HG02981 (cell line): ENCODE measurements around the gene CFAP65.

Experiments used
- ATAC-seq: cut with Tn5 transposase; IDR thresholded peaks from one replicate; pipeline ENCODE4 v1.9.1; 2021; ENCODE audit warnings: mild to moderate bottlenecking, moderate library complexity; ENCODE audit not compliant: unreplicated experiment

CFAP65 gene

DNA sequence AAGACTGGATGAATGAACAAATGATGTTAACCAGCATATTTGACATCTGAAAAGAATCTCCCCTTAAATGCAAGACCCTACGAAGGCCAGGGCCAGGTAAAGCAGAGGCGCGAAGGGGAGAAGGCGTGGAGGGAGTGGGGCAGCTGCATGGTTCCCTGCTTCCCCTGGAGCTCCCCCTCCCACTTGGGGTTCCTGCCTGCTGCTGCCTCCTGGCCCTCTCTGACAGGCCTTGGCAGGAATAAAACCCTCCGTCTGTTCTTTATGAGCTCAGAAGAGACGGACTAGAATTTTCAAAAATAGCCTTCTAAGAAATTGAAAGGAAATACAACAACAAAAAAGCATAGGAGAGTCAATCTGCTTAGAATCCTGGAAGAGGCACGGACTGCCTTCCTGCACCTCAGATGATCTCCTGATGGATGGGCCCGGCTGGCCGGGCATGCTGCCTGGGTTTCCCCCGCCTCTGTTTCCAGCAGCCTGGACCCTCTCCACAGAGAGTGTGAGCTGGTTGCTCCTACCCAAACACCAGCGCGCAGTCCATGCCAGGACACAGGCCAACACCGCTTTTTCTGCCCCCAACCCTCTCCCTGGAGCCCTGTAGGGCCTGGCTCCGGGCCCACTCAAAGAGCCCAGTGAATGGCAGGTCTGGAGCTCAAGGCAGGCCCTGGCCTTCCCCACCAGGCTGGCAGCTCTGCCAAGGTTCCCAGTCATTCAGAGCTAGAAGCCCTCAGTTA is 23.9 kb downstream of the CFAP65 start:
- no peak for ATAC-seq

DNA sequence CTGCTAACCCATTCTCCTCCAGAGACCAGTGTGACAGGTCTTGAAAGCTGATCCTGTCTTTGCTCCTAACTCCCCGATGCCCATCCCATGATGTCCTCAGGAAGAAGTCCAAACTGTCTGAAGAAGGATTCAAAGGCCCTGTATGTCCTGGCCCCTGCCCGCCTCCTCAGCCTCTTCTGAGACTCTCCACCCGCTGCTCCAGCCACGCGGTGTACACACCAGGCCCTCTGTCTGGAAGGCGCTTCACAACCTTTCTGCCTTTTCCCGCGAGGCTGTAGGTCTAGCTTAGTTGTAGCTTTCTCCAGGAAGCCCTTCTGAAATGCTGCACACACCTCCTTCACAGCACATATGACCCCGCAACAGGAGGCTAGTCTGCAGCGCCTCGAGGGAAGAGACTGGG is 24.6 kb downstream of the CFAP65 start:
- no peak for ATAC-seq

DNA sequence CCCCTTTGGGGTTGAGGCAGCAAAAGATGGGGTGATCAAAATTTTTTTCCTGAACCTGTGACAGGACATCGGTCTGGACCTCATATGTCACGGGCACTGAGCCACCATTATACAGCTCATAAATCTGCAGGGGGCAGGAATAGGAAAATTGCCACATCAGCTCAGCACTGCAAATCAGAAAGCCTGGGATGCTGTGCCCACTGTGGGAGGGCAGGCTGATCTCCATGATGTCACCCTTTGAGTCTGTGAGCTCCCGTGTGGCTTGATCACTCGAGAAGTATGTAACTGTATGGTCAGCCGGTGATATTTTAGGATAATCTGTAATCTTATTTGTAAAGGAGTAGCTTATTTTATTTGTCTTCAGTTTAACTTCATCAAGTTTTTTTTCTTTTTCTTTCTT is 30.4 kb downstream of the CFAP65 start:
- no peak for ATAC-seq

DNA sequence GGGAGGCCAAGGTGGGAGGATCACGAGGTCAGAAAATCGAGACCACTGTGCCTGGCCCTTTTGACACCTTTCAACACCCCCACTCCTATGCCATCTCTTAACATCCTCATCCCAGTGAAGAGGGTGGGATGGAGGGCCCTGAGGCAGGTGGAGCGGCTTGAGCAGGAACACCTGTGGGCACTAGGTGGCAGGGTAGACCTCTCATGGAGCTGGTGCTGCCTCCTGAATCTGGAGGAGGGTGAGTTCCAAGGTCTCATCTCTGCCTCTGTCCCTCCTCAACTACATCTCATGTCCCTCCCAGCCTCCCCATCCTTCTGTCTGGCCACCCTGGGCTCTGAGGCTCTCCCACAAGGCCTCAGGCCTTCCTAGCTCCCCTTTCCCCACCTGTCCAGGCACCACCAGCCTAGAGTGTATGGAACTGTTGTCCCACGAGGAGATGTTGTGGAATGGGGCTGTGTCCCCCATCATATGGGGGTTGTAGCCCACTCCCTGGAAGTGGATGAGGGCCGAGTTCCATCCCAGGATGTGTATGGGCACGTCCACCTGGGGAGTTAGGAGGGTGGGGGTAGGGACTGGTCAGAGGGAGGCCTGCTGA is 31.1 kb downstream of the CFAP65 start:
- ATAC-seq = no peak

DNA sequence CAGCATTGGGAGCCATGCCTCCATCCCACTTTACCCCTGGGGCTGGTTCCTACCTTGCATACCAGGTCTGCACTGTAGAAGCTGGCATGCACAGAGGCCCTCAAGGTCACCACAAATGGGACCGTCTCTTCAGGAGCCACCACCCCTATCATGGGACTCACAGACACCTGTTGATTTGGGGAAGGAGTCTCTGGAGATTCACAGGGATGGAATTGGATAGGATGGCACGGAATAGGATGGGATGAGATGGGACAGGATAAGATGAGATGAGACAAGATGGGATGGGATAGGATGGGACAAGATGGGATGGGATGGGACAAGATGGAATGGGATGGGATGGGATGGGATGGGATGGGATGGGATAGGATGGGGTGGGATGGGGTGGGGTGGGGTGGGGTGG is 32.0 kb downstream of the CFAP65 start:
- ATAC-seq = no peak

DNA sequence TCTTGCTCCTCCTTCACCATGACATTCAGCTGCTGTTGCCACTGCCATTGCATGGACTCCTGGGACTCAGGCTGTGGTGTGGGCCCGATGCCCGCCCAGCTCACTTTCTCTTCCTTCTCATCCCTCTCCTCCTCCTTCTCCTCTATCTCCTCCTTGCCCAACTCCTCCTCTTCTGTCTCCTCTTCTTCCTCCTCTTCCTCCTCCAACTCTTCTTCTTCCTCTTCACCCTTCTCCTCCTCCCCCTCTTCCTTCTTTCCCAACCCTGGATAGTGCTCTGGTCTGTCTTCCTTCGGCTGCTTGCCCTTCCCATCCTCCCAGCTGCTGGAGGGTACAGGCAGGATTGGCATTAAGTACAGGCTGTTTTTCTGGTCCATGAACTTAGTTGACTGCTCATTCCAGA is 37.3 kb downstream of the CFAP65 start:
- no peak for ATAC-seq

DNA sequence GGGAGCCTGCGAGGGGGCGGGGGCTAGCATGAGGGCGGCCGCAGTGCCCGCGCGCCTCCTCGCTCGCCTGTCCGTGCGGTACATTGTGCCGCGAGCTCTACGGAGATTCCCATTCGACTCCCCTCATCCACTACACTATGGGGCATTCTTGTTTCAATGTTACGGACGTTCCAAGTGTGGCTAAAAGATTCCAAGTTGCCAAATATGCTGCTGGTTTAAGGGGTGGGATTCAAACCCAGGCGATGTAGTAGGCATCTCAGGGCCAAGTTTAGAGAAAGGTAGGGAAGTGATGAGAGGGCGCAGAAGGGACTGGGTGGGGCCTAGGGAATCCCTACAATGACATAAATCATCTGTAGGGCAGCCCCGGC is 38.1 kb downstream of the CFAP65 start:
- ATAC-seq = no peak

DNA sequence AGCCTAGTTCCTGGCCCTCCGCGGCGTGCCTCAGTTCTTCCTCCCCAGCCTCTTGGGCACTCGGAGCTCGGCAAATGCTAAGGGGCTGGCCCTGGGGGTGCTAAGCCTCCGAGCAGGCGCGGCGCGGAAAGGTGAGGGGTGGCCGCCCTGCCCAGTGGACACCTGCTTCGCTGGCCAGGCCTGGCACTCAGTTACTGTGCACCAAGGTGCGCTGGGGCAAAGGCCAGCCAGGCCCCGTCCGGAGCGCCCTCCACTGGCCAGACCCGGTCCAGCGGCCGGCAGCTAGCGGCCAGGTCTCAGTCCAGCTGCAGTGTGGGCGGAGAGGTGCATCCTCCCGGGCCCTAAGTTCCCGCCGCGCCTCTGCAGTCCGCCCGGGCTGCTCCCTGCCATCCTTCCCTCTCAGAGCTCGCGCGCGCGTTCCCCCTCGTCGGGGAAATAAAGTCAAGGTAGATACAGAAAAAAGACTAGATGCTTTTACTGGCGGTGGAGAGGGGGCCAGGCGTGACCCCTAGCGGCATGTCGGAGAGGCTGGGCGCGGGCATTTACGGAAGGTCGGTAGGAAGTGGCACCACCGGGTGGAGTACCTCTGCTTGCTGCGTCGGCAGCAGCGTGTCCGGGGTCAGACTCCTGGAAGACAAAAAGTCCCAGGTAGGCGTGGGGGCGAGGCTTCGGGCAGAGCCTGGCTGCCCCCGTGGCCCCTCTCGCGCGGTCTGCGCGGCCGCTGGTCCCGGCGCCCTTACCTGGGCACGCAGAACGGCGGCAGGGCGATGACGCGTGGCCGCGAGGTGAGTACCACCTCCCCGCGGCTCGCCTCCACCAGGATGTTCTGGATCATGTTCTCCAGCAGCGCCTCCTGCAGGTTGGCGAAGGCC is 38.7 kb downstream of the CFAP65 start:
- ATAC-seq = no peak

DNA sequence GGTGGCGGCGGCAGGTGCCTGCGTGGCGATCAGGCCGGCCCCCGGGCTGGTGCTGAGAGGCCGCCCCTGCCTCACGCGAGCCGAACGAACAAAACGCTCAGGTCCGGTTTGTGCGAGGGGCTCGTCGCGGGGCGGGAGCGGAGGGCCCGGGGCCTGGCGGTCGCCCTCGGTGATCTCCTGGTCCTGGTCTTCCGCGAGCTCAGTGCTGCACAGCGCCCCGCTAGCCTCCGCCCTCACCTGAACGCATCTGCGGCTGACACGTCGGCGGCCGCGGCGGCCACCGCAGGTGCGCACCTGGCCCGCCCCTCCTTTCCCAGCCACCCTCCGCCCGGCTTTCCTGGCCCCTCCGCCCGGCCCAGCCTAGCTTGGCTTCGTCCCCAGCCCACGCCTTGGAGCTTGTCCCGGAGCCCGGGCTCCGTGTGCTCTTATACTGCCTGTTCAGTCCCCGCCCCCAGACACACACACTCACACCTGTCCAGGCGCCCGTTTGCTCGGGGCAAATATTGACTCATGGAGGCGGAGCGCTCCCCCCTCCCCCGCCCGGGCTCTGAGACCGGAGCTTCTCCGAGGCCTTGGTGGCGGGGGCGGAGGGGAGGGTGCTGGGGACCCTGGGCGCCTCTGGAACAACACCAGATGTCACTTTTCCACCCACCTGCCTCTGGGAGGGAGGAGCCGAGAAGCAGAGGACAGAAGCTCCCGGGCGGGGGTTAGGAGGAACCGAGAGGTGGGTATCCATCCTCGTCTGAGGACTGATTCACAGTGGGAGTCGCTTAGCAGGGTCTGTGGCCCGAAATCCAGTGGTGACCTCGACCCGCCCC is 39.5 kb downstream of the CFAP65 start:
- no peak for ATAC-seq

DNA sequence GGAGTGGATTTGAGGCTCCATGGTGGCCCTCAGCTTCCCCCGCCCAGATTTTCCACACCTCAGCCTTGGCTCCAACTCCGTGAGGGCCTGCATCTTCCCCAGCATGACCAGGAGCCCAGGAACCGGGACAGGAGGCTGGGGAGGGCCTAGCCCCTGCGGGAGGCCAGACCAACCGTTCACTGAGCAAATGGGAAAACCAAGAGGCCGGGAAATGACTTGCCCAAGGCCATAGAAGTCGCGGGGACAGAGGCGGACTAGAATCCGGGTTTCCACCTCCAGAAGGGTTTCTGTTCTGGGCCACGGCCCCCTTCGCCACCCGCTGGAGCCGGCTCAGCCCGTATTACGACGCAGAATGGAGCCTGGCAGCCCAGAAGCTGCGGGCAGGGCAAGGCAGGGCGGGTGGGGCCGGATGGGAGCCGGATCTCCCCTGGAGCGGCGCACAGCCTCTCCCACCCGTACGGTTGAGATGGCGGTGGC is 40.2 kb downstream of the CFAP65 start:
- ATAC-seq = no peak

DNA sequence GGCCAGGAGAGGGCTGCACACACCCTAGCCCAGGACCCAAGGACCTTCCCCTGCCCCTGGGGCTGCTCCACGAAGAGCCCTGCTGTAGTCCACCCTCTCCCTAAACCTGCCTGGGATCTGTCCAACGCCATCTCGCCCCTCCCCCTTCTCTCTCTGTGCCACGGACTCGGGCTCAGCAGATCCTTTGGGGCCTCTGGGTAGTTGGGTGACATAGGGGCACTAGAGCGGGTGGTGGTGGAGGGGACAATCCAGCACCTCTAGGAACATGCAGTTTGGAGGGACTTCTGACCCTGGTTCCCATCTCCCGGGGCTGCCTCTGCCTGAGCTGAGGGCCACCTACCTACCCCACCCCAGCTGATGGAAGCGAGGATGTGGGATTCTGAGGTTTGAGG is 40.8 kb downstream of the CFAP65 start:
- ATAC-seq = no peak

DNA sequence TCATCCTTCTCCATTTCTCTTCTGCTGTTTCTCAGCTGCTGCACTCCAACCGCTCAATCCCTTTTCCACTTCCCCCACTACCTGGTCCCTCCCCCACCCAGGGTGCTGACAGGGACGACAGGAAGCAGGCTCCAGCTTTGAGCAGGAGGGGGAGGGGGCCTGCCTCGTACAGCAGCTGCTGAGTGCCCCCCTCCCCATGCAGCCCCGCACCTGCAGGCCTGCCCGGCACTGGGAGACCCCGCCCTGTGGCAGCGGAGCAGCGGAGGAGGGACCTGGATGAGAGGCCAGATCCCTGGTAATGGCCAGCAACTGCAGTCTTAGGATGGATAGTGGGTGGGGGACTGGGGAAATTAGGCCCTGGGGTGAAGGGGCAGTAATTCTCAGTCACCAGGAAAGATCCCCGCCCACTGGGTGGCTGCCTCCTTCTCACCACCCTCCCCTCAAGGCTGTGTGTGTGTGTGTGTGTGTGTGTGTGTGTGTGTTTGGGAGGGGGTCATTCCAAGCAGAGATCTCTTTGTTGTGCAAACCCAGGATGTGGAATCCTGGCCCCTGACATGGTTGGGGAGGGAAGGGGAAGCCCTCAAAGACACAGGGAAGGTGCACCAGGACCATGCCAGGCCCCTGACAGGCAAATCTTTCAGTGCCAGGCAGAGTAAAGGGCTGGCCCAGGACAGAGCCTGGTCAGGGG is 41.3 kb downstream of the CFAP65 start:
- ATAC-seq = no peak

DNA sequence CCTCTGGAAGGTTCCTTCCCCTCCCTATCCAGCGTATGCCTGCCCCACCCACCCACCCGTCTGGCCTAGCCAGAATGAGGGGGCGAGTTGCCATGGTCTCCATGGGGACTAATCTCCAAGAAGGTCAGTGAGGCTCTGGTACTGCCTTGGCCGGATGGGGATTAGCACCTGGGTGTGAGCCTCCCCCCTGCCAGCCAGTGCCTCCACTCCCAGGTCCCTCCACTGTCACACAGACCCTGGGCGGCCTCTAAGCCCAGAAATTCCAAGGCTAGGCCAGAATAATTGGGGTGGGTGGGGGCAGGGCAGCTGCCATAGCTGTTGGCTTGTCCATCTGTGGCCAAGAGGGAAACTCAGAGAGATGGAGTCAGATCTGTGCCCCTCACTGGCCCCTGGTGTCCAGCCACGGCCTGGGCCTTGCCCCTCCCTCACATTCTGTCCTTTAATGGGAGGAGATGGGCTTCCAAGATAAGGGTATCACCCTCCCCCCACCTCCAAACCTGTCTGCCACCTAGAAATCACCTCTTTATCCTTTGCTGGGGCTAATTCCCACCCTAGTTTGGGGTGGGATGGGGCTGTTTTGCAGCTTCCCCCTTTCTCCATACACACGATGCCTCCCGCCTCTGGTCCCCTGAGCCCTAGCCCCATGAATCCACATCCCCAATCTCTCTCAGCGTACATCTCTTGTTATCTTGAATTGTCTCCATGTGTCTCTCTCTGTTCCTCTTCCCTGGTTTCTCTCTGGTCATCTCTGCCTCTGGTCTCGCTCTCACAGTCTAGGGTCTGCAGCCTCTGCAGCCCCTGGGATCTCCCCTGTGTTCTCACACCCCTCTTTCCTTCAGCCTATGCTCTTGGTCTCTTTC is 42.1 kb downstream of the CFAP65 start:
- no peak for ATAC-seq

DNA sequence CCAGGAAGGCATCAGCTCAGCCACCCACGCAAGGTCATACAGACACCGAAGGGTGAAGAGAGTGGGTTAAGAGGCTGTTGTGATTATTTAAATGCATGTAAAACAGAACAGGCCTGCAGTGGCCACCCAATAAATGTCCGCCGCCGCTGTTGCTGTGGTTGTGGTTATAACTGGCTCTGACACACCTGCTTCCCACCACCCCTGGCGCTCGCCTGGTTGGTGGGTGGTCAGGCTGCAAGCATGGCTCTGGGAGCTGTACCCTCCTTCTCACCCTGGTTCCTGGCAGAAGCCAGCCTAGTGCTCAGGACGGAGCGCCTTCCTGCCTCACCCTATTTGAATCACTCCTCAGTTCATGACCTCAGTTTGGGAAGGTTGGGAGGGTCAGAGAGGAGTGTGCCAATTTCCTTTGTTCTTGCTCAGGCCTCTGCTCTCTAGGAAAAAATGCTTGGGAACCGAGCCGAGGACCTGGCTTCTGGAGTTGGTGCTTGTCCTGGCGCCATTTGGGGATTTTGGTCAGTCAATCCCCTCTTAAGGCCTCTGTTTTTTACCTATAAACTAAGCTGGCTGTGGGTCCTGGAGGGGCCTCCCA is 42.8 kb downstream of the CFAP65 start:
- no peak for ATAC-seq

DNA sequence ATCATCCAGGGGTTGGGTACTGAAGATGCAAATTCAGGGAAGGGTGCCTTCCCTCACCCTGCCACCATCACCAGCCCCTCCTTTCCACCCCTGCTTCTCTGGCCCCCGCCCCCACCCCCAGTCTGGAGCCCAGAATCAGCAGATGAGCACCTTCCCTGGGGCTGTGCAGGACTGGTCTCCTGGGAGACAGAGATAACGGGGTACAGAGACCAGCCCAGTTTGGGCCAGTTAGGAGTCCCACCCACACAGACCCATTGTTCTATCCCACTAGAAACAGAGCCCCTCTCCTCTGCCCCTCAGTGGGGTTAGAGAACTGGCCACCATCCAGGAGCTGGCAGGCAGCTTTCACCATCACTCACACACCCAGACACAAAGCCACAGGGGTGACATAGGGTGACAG is 43.6 kb downstream of the CFAP65 start:
- ATAC-seq = no peak

DNA sequence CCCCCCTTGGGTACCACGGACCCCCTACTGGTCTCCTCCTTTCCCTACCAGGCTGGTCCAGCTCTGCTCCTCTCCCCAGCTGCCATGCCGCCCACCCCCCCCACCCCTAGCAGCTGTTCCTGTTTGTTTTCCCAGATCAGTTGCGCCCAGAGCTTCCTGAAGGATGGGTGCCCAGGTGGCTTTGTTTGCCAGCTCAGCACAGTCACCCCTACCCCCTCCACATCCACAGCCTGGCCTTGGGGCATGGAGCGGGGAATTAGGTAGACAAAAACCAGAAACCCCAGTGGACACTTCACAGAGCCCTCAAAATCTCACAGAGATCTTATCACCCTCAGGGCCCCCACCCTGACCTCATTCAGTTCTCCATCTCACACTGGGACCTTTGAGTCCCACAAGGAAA is 44.4 kb downstream of the CFAP65 start:
- no peak for ATAC-seq

DNA sequence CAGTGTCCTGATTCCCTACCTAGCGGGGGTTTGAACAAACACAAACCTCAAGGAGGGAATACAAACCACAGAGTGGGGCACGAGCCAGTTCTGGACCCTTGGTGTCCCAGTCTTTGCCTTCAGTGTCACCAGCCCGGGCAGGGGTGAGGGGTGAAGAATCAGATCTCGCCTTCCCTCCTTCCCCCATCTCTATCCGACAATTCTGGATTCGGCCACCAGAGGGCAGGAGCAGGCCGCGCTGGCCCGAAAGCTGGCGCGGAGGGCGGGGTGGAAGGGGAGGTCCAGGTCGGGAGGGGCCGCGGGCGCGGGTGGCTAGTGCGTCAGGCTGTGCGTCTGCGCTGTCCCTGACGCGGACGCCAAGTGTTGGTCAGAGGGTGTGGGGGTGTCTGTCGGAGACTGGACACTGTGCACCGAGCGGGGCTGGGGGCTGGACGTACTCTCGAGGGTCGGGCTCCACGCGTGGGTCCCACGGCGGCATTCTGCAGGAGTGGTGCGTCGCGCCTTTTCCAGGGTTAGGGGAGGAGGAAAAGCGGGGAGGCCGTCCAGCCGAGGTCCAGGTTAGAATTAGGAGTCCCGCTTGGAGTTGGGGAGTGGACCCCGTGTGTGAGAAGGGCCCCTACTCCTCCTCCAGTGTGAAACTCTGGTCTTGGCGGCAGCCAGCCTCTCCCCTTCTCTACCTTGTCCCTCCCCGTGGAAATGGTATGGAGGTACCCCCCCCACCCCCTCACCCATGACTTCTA is 45.2 kb downstream of the CFAP65 start:
- ATAC-seq = no peak

DNA sequence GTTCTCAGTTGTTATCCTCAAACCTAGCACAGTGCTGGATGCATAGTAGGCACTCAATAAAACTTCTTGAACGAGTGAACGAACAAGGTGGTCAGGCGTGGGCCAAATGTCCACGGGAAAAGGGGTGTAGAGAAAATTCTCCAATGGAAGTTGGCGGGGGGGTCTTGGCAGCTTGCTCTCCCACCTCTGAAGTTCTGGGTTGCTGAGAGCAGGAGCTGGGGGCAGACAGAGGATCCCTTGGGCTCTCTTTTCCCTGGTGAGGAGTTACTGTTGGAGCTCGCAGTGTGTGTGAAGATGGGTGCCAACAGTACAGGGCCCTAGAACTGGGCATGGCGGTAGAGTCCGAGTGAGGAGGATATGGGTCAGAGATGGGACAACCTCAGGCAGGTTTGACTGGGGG is 45.8 kb downstream of the CFAP65 start:
- no peak for ATAC-seq
